Liver (tissue), 3 donors: ENCODE results near the gene SLC25A21.

ENCODE experiments used
- TAF1 ChIP-seq: conservative IDR thresholded peaks from 2 replicates; pipeline ENCODE4 v1.6.1; 2016; ENCODE audit warnings: antibody characterized with exemption, mild to moderate bottlenecking
- ZBTB33 ChIP-seq: IDR thresholded peaks from 2 replicates; pipeline ENCODE4 v1.6.1; 2016; ENCODE audit warnings: antibody characterized with exemption
- TF ChIP-seq, protein P1 (sequence below): fragments of 150-350 bp; IDR thresholded peaks from 2 replicates; pipeline ENCODE4 v1.5.1; 2017; ENCODE audit warnings: improper control_type of control experiment, low read depth, low read length; ENCODE audit not compliant: missing input control
- donor health status: healthy.
- donor health status: healthy.

- TF ChIP-seq, protein P1, sequence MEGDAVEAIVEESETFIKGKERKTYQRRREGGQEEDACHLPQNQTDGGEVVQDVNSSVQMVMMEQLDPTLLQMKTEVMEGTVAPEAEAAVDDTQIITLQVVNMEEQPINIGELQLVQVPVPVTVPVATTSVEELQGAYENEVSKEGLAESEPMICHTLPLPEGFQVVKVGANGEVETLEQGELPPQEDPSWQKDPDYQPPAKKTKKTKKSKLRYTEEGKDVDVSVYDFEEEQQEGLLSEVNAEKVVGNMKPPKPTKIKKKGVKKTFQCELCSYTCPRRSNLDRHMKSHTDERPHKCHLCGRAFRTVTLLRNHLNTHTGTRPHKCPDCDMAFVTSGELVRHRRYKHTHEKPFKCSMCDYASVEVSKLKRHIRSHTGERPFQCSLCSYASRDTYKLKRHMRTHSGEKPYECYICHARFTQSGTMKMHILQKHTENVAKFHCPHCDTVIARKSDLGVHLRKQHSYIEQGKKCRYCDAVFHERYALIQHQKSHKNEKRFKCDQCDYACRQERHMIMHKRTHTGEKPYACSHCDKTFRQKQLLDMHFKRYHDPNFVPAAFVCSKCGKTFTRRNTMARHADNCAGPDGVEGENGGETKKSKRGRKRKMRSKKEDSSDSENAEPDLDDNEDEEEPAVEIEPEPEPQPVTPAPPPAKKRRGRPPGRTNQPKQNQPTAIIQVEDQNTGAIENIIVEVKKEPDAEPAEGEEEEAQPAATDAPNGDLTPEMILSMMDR, result no peak
- TF ChIP-seq TAF1 (no peak), ZBTB33 (no peak)
These were observed 148.4 kb downstream of the SLC25A21 start for GRCh38 chr14:37023875-37024565.
